WTC11 (cell line): ENCODE measurements around the gene ELMO1. TPM values are rescaled to one million over a fixed set of nuclear protein-coding genes. Genes with fewer than 3 reads are reported as not detected.

Experiments used
- ATAC-seq: fragments of 200-7000 bp; cut with Tn5 transposase; 2 replicates; pipeline ENCODE4 v1.10.0; 2021; ENCODE audit warnings: mild to moderate bottlenecking, moderate library complexity
- CTCF ChIA-PET: fragments of 300-600 bp; sonication (Branson Sonifier 250); formaldehyde crosslinking; loops from one replicate; lab custom pipeline; 2021; ENCODE audit warnings: antibody characterized with exemption; lab: Charles Lee
- POLR2A ChIA-PET: fragments of 350-600 bp; sonication (Branson Sonifier 250); formaldehyde crosslinking; loops from one replicate; lab custom pipeline; 2021; ENCODE audit warnings: antibody characterized with exemption; lab: Charles Lee
- DNase-seq: peaks from one replicate; pipeline ENCODE4 v3.0.0; 2021; ENCODE audit warnings: low spot score
- H3K27ac Mint-ChIP-seq: 2 replicates; pipeline ENCODE4 v1.8.0; 2021; ENCODE audit warnings: mixed read lengths
- H3K27me3 Mint-ChIP-seq: 2 replicates; pipeline ENCODE4 v1.8.0; 2021; ENCODE audit warnings: low read depth, mild to moderate bottlenecking, moderate library complexity, mixed read lengths
- H3K36me3 Mint-ChIP-seq: 2 replicates; pipeline ENCODE4 v1.8.0; 2021; ENCODE audit warnings: mixed read lengths
- H3K4me1 Mint-ChIP-seq: 2 replicates; pipeline ENCODE4 v1.8.0; 2022; ENCODE audit warnings: mixed read lengths
- H3K4me3 Mint-ChIP-seq: 2 replicates; pipeline ENCODE4 v1.8.0; 2021; ENCODE audit warnings: mild to moderate bottlenecking, moderate library complexity, mixed read lengths
- H3K9me3 Mint-ChIP-seq: 2 replicates; pipeline ENCODE4 v1.8.0; 2021; ENCODE audit warnings: mixed read lengths
- CREB1 ChIP-seq: sonication (generic); formaldehyde crosslinking; IDR thresholded peaks from 2 replicates; pipeline ENCODE4 v1.8.0; 2023; ENCODE audit warnings: mild to moderate bottlenecking, missing genetic modification reagents
- CREM ChIP-seq: sonication (generic); formaldehyde crosslinking; IDR thresholded peaks from 2 replicates; pipeline ENCODE4 v1.8.1; 2022; ENCODE audit warnings: mild to moderate bottlenecking, missing genetic modification reagents, moderate library complexity
- ESRRA ChIP-seq: sonication (generic); formaldehyde crosslinking; IDR thresholded peaks from 2 replicates; pipeline ENCODE4 v1.8.1; 2022; ENCODE audit warnings: mild to moderate bottlenecking, missing genetic modification reagents, borderline replicate concordance
- FOXP1 ChIP-seq: sonication (generic); formaldehyde crosslinking; IDR thresholded peaks from 2 replicates; pipeline ENCODE4 v1.8.0; 2022; ENCODE audit warnings: missing genetic modification reagents, mild to moderate bottlenecking, moderate library complexity, borderline replicate concordance
- GABPB1 ChIP-seq: sonication (generic); formaldehyde crosslinking; IDR thresholded peaks from 2 replicates; pipeline ENCODE4 v1.8.1; 2023; ENCODE audit warnings: mild to moderate bottlenecking, missing genetic modification reagents
- JAZF1 ChIP-seq: fragments of 250-450 bp; sonication (Bioruptor Pico); IDR thresholded peaks from 2 replicates; pipeline ENCODE4 v1.9.0; 2021; ENCODE audit warnings: moderate library complexity, mild to moderate bottlenecking, inconsistent platforms
- KAT7 ChIP-seq: sonication (generic); formaldehyde crosslinking; IDR thresholded peaks from 2 replicates; pipeline ENCODE4 v1.8.1; 2023; ENCODE audit warnings: missing genetic modification reagents, mild to moderate bottlenecking, borderline replicate concordance
- NFE2L1 ChIP-seq: sonication (generic); formaldehyde crosslinking; IDR thresholded peaks from 2 replicates; pipeline ENCODE4 v1.8.1; 2023; ENCODE audit warnings: missing genetic modification reagents
- OVOL2 ChIP-seq: fragments of 250-450 bp; sonication (Bioruptor Pico); IDR thresholded peaks from 2 replicates; pipeline ENCODE4 v1.9.0; 2021; ENCODE audit warnings: mild to moderate bottlenecking, borderline replicate concordance
- SMAD3 ChIP-seq: sonication (generic); formaldehyde crosslinking; IDR thresholded peaks from 2 replicates; pipeline ENCODE4 v1.8.0; 2022; ENCODE audit warnings: missing genetic modification reagents, mild to moderate bottlenecking, borderline replicate concordance
- SP1 ChIP-seq: sonication (generic); formaldehyde crosslinking; conservative IDR thresholded peaks from 2 replicates; pipeline ENCODE4 v1.8.1; 2022; ENCODE audit warnings: missing genetic modification reagents
- TP53 ChIP-seq: sonication (generic); formaldehyde crosslinking; IDR thresholded peaks from 2 replicates; pipeline ENCODE4 v1.8.1; 2023; ENCODE audit warnings: mild to moderate bottlenecking, missing genetic modification reagents
- ZNF317 ChIP-seq: sonication (generic); formaldehyde crosslinking; IDR thresholded peaks from 2 replicates; pipeline ENCODE4 v1.8.1; 2023; ENCODE audit warnings: low read depth, mild to moderate bottlenecking, moderate library complexity, missing genetic modification reagents, borderline replicate concordance
- ZNF396 ChIP-seq: fragments of 250-450 bp; sonication (Bioruptor Pico); IDR thresholded peaks from 2 replicates; pipeline ENCODE4 v1.8.0; 2021; ENCODE audit warnings: mild to moderate bottlenecking, moderate library complexity, borderline replicate concordance
- ZNF671 ChIP-seq: fragments of 250-450 bp; sonication (Bioruptor Pico); IDR thresholded peaks from 2 replicates; pipeline ENCODE4 v1.8.0; 2021; ENCODE audit warnings: mild to moderate bottlenecking
- total RNA-seq: library from RNA; stranded (reverse); gene quantifications from 3 replicates; pipeline ENCODE4 v1.2.3, GENCODE V29; 2021
- TF ChIP-seq, protein P1 (sequence below): sonication (generic); formaldehyde crosslinking; conservative IDR thresholded peaks from 2 replicates; pipeline ENCODE4 v1.8.1; 2023; ENCODE audit warnings: mild to moderate bottlenecking, low read depth, missing genetic modification reagents, moderate library complexity
- TF ChIP-seq, protein P2 (sequence below): sonication (generic); formaldehyde crosslinking; IDR thresholded peaks from 2 replicates; pipeline ENCODE4 v1.8.0; 2023; ENCODE audit warnings: mild to moderate bottlenecking, missing genetic modification reagents
- TF ChIP-seq, protein P3 (sequence below): sonication (generic); formaldehyde crosslinking; IDR thresholded peaks from 2 replicates; pipeline ENCODE4 v1.8.0; 2022; ENCODE audit warnings: mild to moderate bottlenecking, missing genetic modification reagents
- TF ChIP-seq, protein P4 (sequence below): fragments of 250-450 bp; sonication (Bioruptor Pico); IDR thresholded peaks from 2 replicates; pipeline ENCODE4 v1.9.0; 2021; ENCODE audit warnings: mild to moderate bottlenecking, borderline replicate concordance
- TF ChIP-seq, protein P5 (sequence below): sonication (generic); formaldehyde crosslinking; IDR thresholded peaks from 2 replicates; pipeline ENCODE4 v1.8.0; 2022; ENCODE audit warnings: mild to moderate bottlenecking, missing genetic modification reagents
- TF ChIP-seq, protein P6 (sequence below): sonication (generic); formaldehyde crosslinking; IDR thresholded peaks from 2 replicates; pipeline ENCODE4 v1.8.1; 2023; ENCODE audit warnings: mild to moderate bottlenecking, moderate library complexity, missing genetic modification reagents

ELMO1 gene
- total RNA-seq, 1 experiment from 2014 or later = 19.4 TPM

DNA sequence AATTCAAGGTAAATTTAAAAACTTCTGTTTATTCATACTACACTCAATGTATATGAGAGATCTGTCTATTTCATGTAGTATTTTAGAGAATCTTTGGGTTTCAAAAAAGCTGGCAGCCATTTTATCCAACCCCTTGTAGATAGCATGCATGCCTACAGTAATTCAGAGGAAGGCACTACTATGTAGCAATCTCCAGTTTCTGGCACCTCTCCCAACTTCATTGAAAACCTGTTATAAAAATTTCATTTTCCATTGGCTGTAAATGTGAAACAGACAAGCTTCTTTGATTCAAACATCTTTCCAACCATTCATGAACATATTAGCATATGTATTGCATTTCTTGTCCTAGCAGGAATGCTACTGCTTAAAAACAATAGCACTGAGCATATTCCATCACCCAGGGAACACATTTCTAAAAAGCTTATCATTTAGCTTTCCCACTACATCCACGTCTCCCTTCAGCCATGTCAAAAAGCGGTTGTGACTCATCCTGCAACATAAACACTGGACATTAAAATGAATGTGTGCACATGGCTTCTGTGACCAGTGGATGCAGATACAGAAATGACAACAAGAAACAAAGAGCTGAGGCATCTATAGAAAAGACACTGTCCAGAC is 393.9 kb downstream of the ELMO1 start (continued):
- TF ChIP-seq CREM (CRISPR knock-in tag) = no peak
- no peak for TF ChIP-seq ESRRA
- TF ChIP-seq, protein P1, sequence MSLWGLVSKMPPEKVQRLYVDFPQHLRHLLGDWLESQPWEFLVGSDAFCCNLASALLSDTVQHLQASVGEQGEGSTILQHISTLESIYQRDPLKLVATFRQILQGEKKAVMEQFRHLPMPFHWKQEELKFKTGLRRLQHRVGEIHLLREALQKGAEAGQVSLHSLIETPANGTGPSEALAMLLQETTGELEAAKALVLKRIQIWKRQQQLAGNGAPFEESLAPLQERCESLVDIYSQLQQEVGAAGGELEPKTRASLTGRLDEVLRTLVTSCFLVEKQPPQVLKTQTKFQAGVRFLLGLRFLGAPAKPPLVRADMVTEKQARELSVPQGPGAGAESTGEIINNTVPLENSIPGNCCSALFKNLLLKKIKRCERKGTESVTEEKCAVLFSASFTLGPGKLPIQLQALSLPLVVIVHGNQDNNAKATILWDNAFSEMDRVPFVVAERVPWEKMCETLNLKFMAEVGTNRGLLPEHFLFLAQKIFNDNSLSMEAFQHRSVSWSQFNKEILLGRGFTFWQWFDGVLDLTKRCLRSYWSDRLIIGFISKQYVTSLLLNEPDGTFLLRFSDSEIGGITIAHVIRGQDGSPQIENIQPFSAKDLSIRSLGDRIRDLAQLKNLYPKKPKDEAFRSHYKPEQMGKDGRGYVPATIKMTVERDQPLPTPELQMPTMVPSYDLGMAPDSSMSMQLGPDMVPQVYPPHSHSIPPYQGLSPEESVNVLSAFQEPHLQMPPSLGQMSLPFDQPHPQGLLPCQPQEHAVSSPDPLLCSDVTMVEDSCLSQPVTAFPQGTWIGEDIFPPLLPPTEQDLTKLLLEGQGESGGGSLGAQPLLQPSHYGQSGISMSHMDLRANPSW (CRISPR knock-in tag) = no peak

DNA sequence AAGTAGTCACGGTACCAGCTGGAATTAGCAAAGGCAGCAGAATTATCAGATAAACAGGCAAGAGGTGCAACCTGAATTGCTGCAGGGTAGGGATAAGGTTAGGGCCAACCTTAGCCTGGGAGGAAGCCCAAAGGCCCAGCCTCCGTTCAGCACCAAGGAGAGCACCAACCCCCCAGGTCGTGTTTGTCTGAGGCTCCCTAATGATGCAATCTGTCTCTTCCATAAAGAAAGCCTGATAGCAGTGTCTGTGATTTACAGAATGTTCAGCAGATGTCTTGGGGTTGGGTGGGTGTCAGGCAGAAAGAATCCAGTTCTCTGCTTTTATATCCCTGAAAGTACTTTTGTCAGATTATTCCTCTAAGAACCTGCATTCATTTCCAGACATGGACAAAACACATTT is 396.0 kb downstream of the ELMO1 start:
- Mint-ChIP-seq H3K36me3 (no peaks in the 10 kb centered on the region), H3K9me3 (peaks cover 2% of the 10 kb centered on the region; the same call in 1 of the 2 replicates), H3K4me3 (no peak overlapping the region), H3K27me3 (no peaks in the 10 kb centered on the region), H3K4me1 (peaks cover 22% of the 10 kb centered on the region), H3K27ac (no peak overlapping the region)
- DNase-seq (peak; percentile 81), ATAC-seq (peak; percentile 86)
- POLR2A ChIA-PET = no interaction called here
- CTCF ChIA-PET = no interaction called here
- TF ChIP-seq CREB1 (CRISPR knock-in tag) = no peak
- no peak for TF ChIP-seq JAZF1 (CRISPR knock-in tag)
- TF ChIP-seq OVOL2 = no peak
- TF ChIP-seq, protein P2, sequence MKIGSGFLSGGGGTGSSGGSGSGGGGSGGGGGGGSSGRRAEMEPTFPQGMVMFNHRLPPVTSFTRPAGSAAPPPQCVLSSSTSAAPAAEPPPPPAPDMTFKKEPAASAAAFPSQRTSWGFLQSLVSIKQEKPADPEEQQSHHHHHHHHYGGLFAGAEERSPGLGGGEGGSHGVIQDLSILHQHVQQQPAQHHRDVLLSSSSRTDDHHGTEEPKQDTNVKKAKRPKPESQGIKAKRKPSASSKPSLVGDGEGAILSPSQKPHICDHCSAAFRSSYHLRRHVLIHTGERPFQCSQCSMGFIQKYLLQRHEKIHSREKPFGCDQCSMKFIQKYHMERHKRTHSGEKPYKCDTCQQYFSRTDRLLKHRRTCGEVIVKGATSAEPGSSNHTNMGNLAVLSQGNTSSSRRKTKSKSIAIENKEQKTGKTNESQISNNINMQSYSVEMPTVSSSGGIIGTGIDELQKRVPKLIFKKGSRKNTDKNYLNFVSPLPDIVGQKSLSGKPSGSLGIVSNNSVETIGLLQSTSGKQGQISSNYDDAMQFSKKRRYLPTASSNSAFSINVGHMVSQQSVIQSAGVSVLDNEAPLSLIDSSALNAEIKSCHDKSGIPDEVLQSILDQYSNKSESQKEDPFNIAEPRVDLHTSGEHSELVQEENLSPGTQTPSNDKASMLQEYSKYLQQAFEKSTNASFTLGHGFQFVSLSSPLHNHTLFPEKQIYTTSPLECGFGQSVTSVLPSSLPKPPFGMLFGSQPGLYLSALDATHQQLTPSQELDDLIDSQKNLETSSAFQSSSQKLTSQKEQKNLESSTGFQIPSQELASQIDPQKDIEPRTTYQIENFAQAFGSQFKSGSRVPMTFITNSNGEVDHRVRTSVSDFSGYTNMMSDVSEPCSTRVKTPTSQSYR (CRISPR knock-in tag) = 0 out of 2 replicates have a peak, but pooled peaks have one; percentile 64
- TF ChIP-seq GABPB1 = peak; percentile 98
- TF ChIP-seq, protein P3, sequence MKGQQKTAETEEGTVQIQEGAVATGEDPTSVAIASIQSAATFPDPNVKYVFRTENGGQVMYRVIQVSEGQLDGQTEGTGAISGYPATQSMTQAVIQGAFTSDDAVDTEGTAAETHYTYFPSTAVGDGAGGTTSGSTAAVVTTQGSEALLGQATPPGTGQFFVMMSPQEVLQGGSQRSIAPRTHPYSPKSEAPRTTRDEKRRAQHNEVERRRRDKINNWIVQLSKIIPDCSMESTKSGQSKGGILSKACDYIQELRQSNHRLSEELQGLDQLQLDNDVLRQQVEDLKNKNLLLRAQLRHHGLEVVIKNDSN = peak; percentile 42; the same call in 1 of the 2 replicates
- TF ChIP-seq SMAD3 (CRISPR knock-in tag) = peak; percentile 82
- no peak for TF ChIP-seq ZNF396
- peak; percentile 47; the same call in 1 of the 2 replicates for TF ChIP-seq FOXP1 (CRISPR knock-in tag)
- TF ChIP-seq, protein P4, sequence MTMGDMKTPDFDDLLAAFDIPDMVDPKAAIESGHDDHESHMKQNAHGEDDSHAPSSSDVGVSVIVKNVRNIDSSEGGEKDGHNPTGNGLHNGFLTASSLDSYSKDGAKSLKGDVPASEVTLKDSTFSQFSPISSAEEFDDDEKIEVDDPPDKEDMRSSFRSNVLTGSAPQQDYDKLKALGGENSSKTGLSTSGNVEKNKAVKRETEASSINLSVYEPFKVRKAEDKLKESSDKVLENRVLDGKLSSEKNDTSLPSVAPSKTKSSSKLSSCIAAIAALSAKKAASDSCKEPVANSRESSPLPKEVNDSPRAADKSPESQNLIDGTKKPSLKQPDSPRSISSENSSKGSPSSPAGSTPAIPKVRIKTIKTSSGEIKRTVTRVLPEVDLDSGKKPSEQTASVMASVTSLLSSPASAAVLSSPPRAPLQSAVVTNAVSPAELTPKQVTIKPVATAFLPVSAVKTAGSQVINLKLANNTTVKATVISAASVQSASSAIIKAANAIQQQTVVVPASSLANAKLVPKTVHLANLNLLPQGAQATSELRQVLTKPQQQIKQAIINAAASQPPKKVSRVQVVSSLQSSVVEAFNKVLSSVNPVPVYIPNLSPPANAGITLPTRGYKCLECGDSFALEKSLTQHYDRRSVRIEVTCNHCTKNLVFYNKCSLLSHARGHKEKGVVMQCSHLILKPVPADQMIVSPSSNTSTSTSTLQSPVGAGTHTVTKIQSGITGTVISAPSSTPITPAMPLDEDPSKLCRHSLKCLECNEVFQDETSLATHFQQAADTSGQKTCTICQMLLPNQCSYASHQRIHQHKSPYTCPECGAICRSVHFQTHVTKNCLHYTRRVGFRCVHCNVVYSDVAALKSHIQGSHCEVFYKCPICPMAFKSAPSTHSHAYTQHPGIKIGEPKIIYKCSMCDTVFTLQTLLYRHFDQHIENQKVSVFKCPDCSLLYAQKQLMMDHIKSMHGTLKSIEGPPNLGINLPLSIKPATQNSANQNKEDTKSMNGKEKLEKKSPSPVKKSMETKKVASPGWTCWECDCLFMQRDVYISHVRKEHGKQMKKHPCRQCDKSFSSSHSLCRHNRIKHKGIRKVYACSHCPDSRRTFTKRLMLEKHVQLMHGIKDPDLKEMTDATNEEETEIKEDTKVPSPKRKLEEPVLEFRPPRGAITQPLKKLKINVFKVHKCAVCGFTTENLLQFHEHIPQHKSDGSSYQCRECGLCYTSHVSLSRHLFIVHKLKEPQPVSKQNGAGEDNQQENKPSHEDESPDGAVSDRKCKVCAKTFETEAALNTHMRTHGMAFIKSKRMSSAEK (CRISPR knock-in tag) = no peak
- TF ChIP-seq ESRRA = no peak
- TF ChIP-seq, protein P5, sequence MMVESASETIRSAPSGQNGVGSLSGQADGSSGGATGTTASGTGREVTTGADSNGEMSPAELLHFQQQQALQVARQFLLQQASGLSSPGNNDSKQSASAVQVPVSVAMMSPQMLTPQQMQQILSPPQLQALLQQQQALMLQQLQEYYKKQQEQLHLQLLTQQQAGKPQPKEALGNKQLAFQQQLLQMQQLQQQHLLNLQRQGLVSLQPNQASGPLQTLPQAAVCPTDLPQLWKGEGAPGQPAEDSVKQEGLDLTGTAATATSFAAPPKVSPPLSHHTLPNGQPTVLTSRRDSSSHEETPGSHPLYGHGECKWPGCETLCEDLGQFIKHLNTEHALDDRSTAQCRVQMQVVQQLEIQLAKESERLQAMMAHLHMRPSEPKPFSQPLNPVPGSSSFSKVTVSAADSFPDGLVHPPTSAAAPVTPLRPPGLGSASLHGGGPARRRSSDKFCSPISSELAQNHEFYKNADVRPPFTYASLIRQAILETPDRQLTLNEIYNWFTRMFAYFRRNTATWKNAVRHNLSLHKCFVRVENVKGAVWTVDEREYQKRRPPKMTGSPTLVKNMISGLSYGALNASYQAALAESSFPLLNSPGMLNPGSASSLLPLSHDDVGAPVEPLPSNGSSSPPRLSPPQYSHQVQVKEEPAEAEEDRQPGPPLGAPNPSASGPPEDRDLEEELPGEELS = peak; percentile 83
- TF ChIP-seq ZNF671 (CRISPR knock-in tag) = no peak
- no peak for TF ChIP-seq ZNF317
- TF ChIP-seq KAT7 (CRISPR knock-in tag) = no peak
- peak; percentile 60; the same call in 1 of the 2 replicates for TF ChIP-seq TP53
- TF ChIP-seq SP1 (CRISPR knock-in tag) = 0 out of 2 replicates have a peak, but pooled peaks have one; percentile 30
- 0 out of 2 replicates have a peak, but pooled peaks have one; percentile 29 for TF ChIP-seq NFE2L1 (CRISPR knock-in tag)
- TF ChIP-seq, protein P6, sequence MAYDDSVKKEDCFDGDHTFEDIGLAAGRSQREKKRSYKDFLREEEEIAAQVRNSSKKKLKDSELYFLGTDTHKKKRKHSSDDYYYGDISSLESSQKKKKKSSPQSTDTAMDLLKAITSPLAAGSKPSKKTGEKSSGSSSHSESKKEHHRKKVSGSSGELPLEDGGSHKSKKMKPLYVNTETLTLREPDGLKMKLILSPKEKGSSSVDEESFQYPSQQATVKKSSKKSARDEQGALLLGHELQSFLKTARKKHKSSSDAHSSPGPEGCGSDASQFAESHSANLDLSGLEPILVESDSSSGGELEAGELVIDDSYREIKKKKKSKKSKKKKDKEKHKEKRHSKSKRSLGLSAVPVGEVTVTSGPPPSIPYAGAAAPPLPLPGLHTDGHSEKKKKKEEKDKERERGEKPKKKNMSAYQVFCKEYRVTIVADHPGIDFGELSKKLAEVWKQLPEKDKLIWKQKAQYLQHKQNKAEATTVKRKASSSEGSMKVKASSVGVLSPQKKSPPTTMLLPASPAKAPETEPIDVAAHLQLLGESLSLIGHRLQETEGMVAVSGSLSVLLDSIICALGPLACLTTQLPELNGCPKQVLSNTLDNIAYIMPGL (CRISPR knock-in tag) = no peak
